RWPE1 (cell line): Measurements from ENCODE around the gene RPL38.

Experiments
- CTCF ChIA-PET: fragments of 350-600 bp; sonication (Branson Sonifier 250); formaldehyde crosslinking; extraction: SDS; loops from one replicate; lab custom pipeline; 2021; lab: Yijun Ruan, JAX
- POLR2A ChIA-PET: fragments of 400-600 bp; formaldehyde crosslinking; extraction: SDS; loops from one replicate; lab custom pipeline; 2020; ENCODE audit warnings: antibody characterized with exemption; ENCODE audit not compliant: low non-redundant PET; lab: Yijun Ruan, JAX
- DNase-seq: peaks from one replicate; pipeline ENCODE4 v3.0.0; 2012; ENCODE audit warnings: low spot score
- H3K27ac ChIP-seq: fragments of 450-650 bp; 2 replicates; pipeline ENCODE4 v1.5.1; 2017
- TF ChIP-seq, protein P1 (sequence below): fragments of 450-650 bp; conservative IDR thresholded peaks from 2 replicates; pipeline ENCODE4 v1.5.1; 2017; ENCODE audit warnings: low read depth, mild to moderate bottlenecking

Gene RPL38

DNA sequence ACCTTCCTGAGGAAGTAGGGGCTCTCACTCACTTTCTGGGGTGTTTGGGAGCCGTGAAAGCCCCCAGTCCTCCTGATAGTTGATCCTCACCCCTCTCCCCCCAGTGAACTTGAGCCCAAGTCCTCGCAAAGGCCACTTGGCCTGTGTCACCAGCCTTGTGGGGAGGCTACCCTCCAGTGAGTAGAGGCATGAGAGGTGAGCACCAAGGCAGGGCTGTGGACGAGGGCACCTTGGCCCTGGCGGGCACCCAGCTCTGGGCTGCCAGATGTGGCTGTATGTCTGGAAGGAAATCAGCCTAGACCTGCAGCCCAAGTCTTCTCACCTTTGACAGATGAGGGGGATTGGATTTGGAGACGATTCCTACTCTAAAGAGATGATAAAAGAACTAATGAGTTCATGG is 13.0 kb downstream of the RPL38 start:
- CTCF ChIA-PET = interaction anchor here (0.6 to 1.1 kb wide), 4 partner anchors 74 to 977 kb away, joined by 3 to 4 read pairs (median 4); no protein-coding TSS in a partner anchor
- DNase-seq = no peak
- POLR2A ChIA-PET = no interaction called here

DNA sequence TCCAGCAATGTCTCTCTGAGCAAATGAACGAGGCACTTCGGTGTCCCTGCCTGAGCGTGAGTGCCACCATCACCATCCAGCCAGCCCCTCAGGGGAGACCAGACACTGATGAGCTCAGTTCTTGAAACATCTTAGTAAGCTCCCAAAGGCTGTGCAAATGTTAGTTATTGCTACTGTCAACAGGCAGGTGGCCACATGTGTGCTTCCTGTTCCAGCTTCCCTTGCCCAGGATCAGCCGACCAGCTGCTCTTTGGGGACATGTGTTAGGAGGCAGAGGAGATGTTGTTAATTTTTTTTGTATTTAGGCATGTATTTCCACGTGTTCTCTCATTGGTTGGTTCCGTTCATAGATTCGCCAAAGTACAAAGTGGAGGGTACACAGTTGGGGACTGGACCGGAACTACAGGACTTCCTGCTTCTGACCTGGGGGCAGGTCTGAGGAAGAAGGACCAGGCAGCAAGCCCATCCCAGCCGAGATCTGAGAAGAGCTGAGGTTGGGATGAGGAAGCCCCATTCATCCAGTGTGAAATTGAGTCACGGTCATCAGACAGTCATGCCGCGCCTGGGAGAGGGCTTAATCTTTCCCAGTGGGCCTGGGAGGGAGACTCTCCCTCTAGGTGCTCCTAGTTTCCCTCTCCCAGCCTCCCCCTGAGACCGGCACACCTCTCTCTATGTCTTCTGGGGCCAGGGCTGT is 13.7 kb downstream of the RPL38 start:
- POLR2A ChIA-PET = no interaction called here
- CTCF ChIA-PET = interaction anchor here (0.5 to 1.1 kb wide), 7 partner anchors 8 to 162 kb away, joined by 3 to 4 read pairs (median 4); no protein-coding TSS in a partner anchor
- DNase-seq = no peak
- TF ChIP-seq, protein P1, sequence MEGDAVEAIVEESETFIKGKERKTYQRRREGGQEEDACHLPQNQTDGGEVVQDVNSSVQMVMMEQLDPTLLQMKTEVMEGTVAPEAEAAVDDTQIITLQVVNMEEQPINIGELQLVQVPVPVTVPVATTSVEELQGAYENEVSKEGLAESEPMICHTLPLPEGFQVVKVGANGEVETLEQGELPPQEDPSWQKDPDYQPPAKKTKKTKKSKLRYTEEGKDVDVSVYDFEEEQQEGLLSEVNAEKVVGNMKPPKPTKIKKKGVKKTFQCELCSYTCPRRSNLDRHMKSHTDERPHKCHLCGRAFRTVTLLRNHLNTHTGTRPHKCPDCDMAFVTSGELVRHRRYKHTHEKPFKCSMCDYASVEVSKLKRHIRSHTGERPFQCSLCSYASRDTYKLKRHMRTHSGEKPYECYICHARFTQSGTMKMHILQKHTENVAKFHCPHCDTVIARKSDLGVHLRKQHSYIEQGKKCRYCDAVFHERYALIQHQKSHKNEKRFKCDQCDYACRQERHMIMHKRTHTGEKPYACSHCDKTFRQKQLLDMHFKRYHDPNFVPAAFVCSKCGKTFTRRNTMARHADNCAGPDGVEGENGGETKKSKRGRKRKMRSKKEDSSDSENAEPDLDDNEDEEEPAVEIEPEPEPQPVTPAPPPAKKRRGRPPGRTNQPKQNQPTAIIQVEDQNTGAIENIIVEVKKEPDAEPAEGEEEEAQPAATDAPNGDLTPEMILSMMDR = no peak
- H3K27ac ChIP-seq = peak overlapping the region; percentile 5; the same call in 1 of the 2 replicates

More for the DNA sequence above, 13.0 kb downstream of the RPL38 start:
- TF ChIP-seq, protein P1 = no peak
- H3K27ac ChIP-seq = peak overlapping the region; percentile 5; the same call in 1 of the 2 replicates

DNA sequence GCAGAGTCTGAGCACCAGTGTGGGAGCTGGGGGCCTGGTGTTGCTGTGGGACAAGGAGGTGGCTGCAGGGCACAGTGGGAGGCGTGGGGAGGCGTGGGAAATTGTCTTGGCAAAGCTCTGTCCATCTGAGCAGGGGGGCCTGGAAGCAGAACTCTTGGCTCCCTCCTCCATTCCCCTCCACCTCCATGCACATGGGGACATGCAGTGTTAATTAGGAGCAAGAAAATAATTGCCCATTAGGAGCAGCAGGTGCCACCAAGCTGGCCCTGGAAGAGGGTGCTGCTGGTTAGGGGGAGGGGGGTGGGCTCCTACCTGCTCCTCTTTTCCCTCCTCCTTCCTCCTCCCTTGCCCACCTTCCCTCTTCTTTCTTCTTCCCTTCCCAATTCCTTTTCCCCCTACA is 14.4 kb downstream of the RPL38 start:
- no peak overlapping the region for H3K27ac ChIP-seq
- ChIA-PET POLR2A (no interaction called here), CTCF (interaction anchor here (0.6 to 0.7 kb wide), 2 partner anchors 8 to 116 kb away, joined by 4 read pairs; no protein-coding TSS in a partner anchor)
- DNase-seq = no peak
- TF ChIP-seq, protein P1 = no peak

DNA sequence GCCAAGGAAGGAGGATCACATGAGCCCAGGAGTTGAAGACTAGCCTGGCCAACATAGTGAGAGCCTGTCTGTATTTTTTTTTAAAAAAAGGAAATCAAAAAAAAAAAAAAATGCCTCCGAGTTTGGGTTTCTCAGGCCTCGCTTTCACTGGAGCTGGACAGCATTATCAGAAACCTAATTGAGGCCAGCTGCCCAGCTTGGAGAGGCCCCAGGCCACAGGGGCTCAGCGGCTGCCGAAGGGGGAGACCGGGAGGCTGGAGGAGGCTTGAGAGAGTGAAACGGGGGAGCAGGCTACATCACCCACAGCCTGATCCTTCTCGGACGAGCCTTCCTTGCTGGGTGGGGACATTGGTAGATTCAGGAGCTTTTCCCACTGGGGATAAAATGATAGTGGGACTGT is 15.0 kb downstream of the RPL38 start:
- no peak for DNase-seq
- no peak overlapping the region for H3K27ac ChIP-seq
- ChIA-PET CTCF (no interaction called here), POLR2A (no interaction called here)
- TF ChIP-seq, protein P1 = no peak

DNA sequence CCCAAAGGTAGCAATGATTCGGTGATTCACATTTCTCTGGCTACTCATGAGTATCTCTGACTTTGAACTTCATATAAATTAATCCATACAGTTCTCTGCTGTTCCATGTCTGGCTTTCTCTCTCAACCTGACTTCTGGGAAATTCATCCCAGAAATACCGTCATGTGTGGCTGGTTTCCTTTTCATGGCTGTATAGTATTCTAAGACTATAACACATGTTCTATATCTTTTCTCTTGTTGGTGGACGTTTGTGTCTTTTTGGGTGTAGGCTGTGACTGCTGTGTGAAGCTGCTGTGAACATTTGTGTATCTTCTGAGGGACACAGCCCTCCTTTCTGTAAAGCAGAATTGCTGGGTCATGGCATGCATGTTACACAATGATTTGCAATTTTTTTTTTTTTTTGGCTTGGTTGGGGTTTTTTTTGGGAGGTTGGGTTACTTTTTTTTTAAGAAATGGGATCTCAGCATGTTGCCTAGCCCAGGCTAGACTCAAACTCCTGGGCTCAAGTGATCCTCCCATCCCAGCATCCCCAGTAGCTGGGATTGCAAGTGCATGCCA is 16.2 kb downstream of the RPL38 start:
- no peak overlapping the region for H3K27ac ChIP-seq
- TF ChIP-seq, protein P1 = no peak
- CTCF ChIA-PET = interaction anchor here (0.8 kb wide), 1 partner anchor 688 kb away, joined by 4 read pairs; no protein-coding TSS in a partner anchor
- POLR2A ChIA-PET = no interaction called here
- DNase-seq = no peak

DNA sequence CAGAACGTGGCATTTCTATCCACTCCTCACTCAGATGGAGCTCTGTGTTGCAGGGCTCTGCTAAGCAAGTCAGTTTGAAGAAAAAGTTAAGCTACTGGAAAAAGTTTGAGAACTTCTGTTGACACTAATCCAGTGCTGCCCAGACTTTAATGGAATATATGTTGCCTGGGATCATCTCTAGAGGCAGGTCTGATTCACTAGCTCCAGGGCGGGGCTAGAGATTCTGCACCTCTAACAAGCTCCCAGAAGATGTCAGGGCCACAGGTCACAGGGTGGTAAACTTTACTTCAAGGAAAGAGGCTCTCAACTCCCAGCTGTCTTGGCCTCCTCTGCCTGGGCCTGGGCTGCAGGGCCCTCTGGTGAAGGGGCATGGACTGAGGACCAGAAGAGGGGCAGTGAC is 16.7 kb downstream of the RPL38 start:
- TF ChIP-seq, protein P1 = no peak
- ChIA-PET POLR2A (no interaction called here), CTCF (interaction anchor here (0.8 kb wide), 1 partner anchor 689 kb away, joined by 4 read pairs; no protein-coding TSS in a partner anchor)
- H3K27ac ChIP-seq = no peak overlapping the region
- no peak for DNase-seq
